GM12878 (cell line): ENCODE measurements around the gene TDP1. TPM values are rescaled to one million over a fixed set of nuclear protein-coding genes. Genes with fewer than 3 reads are reported as not detected.

Experiments used
- ATF7 ChIP-seq: fragments of 450-650 bp; IDR thresholded peaks from 2 replicates; pipeline ENCODE4 v1.6.1; 2016; ENCODE audit warnings: low read depth, mild to moderate bottlenecking
- CBX3 ChIP-seq: fragments of 200-600 bp; sonication (generic); IDR thresholded peaks from 2 replicates; pipeline ENCODE4 v1.6.1; 2016; ENCODE audit warnings: low read depth, borderline replicate concordance
- CHD1 ChIP-seq: IDR thresholded peaks from 2 replicates; pipeline ENCODE4 v1.6.1; 2012; ENCODE audit warnings: low read depth, low read length, improper control_type of control experiment
- ETV6 ChIP-seq, 2 experiments: fragments of 450-650 bp in 1 of 2; IDR thresholded peaks in 1 of 2; conservative IDR thresholded peaks in 1 of 2; 2 replicates each; pipeline ENCODE4 v1.6.1; 2014; ENCODE audit warnings: antibody characterized with exemption in 1 of 2, borderline replicate concordance in 1 of 2, low read depth in 1 of 2, mild to moderate bottlenecking in 1 of 2, moderate library complexity in 1 of 2
- FOXK2 ChIP-seq: fragments of 450-650 bp; IDR thresholded peaks from 2 replicates; pipeline ENCODE4 v1.6.1; 2017; ENCODE audit warnings: mild to moderate bottlenecking, moderate library complexity
- GATAD2B ChIP-seq: fragments of 450-650 bp; conservative IDR thresholded peaks from 2 replicates; pipeline ENCODE4 v1.6.1; 2017; ENCODE audit warnings: low read depth, mild to moderate bottlenecking, moderate library complexity
- IRF5 ChIP-seq: fragments of 450-650 bp; IDR thresholded peaks from 2 replicates; pipeline ENCODE4 v1.6.1; 2017; ENCODE audit warnings: borderline replicate concordance
- MEF2A ChIP-seq: IDR thresholded peaks from 2 replicates; pipeline ENCODE4 v1.6.1; 2011; ENCODE audit warnings: low read depth, mild to moderate bottlenecking, low read length, moderate library complexity; ENCODE audit not compliant: insufficient read depth
- MTA3 ChIP-seq: IDR thresholded peaks from 2 replicates; pipeline ENCODE4 v1.6.1; 2012; ENCODE audit warnings: low read length, inconsistent platforms, borderline replicate concordance
- NRF1 ChIP-seq: conservative IDR thresholded peaks from 2 replicates; pipeline ENCODE4 v1.6.1; 2011; ENCODE audit warnings: mild to moderate bottlenecking, low read depth, low read length, improper control_type of control experiment
- POLR2A ChIP-seq: IDR thresholded peaks from 2 replicates; pipeline ENCODE4 v1.6.1; 2011; ENCODE audit warnings: low read depth, mild to moderate bottlenecking, low read length
- POU2F2 ChIP-seq: IDR thresholded peaks from 3 replicates; pipeline ENCODE4 v1.6.1; 2011; ENCODE audit warnings: low read depth, mild to moderate bottlenecking, low read length, borderline replicate concordance
- PRDM15 ChIP-seq: fragments of 450-650 bp; formaldehyde crosslinking; IDR thresholded peaks from 2 replicates; pipeline ENCODE4 v1.4.0; 2020; ENCODE audit warnings: mild to moderate bottlenecking, moderate library complexity
- RBBP5 ChIP-seq: fragments of 200-600 bp; sonication (generic); conservative IDR thresholded peaks from 2 replicates; pipeline ENCODE4 v1.6.1; 2016
- SKIL ChIP-seq: fragments of 450-650 bp; IDR thresholded peaks from 2 replicates; pipeline ENCODE4 v1.6.1; 2017; ENCODE audit warnings: mild to moderate bottlenecking, low read depth, inconsistent platforms; ENCODE audit not compliant: poor library complexity, severe bottlenecking
- STAT1 ChIP-seq: fragments of 450-650 bp; conservative IDR thresholded peaks from 2 replicates; pipeline ENCODE4 v1.6.1; 2014; ENCODE audit warnings: antibody characterized with exemption, mild to moderate bottlenecking
- YBX1 ChIP-seq: fragments of 450-650 bp; IDR thresholded peaks from 2 replicates; pipeline ENCODE4 v1.6.1; 2016; ENCODE audit warnings: antibody characterized with exemption
- ZBTB11 ChIP-seq: fragments of 450-650 bp; formaldehyde crosslinking; IDR thresholded peaks from 2 replicates; pipeline ENCODE4 v1.5.0; 2022; ENCODE audit warnings: mild to moderate bottlenecking, missing genetic modification characterization
- ZNF274 ChIP-seq: IDR thresholded peaks from one replicate; pipeline ENCODE4 v1.8.0; 2011; ENCODE audit not compliant: insufficient read length, insufficient read depth
- polyA plus RNA-seq, 11 experiments: library from polyadenylated mRNA; depleted of rRNA in 4 of 11; unstranded in 6 of 11; stranded (reverse) in 5 of 11; fragments of >200 nt; fragmentation: Nextera tagmentation in 4 of 11; fragmentation: Illumina TruSeq in 1 of 11; extraction: Ambion mirVana in 4 of 11; extraction: Trizol in 1 of 11; gene quantifications; 1 replicate in 1 of 11; 2 replicates in 10 of 11; pipeline versions ENCODE4 v1.2.1 to v1.2.3, GENCODE V29; 2011 to 2016; ENCODE audit warnings: inconsistent platforms in 2 of 11, missing spikeins in 2 of 11, low read depth in 1 of 11
- total RNA-seq, 4 experiments: library from RNA; depleted of rRNA in 3 of 4; stranded (reverse); fragments of >200 nt in 3 of 4; fragmentation: Illumina TruSeq in 1 of 4; extraction: Trizol in 1 of 4; gene quantifications; 2 replicates each; pipeline versions ENCODE4 v1.2.1 to v1.2.3, GENCODE V29; 2013 to 2021

Gene TDP1
- total and polyA plus RNA-seq, 10 of the 15 experiments (the other 5 are each of a cell fraction or from before 2014, with no cell fraction given), result 40.2 to 60.4 (median 54.1) TPM

- no peak for TF ChIP-seq RBBP5
- TF ChIP-seq POLR2A, result peak; percentile 84
- peak; percentile 54; the same call in 1 of the 2 replicates for TF ChIP-seq GATAD2B
- TF ChIP-seq STAT1, result no peak
- no peak for TF ChIP-seq CHD1
- no peak for TF ChIP-seq YBX1
- TF ChIP-seq NRF1, result no peak
- TF ChIP-seq PRDM15, result no peak
- no peak for TF ChIP-seq MTA3
- peak; percentile 40; the same call in 1 of the 3 replicates for TF ChIP-seq POU2F2
- TF ChIP-seq ZNF274, result no peak
- TF ChIP-seq ATF7, result no peak
- TF ChIP-seq MEF2A, result no peak
- peak in 1 of 2 experiments; percentile 87; a peak in 2 of 4 replicates for TF ChIP-seq ETV6 (conservative IDR thresholded peaks at IDR 0.05 in 1 of 2, IDR thresholded peaks at IDR 0.05 in 1 of 2; ENCODE audit: borderline replicate concordance in 1 of 2, low read depth in 1 of 2)
- TF ChIP-seq ZBTB11 (CRISPR knock-in tag), result no peak
- TF ChIP-seq SKIL, result no peak
- no peak for TF ChIP-seq CBX3
- TF ChIP-seq FOXK2, result no peak
- TF ChIP-seq IRF5, result no peak
Observed at GRCh38 chr14:89954070-89955021, 1.4 kb upstream of the TDP1 start, which contains the start of gene EFCAB11 (continued).
